HG03039 (cell line): ENCODE results near the gene ACOT4.
A peak's percentile ranks its signal among the peaks of the same experiment; 100 is the strongest.
"Not testable (repeated sequence)": the region's sequence is repeated elsewhere in the genome, so short reads cannot be mapped to it uniquely, and the experiment has no call there.

Experiments
- ATAC-seq: cut with Tn5 transposase; IDR thresholded peaks from one replicate; pipeline ENCODE4 v1.9.1; 2021; ENCODE audit warnings: mild to moderate bottlenecking, moderate library complexity; ENCODE audit not compliant: unreplicated experiment

ACOT4 gene

DNA sequence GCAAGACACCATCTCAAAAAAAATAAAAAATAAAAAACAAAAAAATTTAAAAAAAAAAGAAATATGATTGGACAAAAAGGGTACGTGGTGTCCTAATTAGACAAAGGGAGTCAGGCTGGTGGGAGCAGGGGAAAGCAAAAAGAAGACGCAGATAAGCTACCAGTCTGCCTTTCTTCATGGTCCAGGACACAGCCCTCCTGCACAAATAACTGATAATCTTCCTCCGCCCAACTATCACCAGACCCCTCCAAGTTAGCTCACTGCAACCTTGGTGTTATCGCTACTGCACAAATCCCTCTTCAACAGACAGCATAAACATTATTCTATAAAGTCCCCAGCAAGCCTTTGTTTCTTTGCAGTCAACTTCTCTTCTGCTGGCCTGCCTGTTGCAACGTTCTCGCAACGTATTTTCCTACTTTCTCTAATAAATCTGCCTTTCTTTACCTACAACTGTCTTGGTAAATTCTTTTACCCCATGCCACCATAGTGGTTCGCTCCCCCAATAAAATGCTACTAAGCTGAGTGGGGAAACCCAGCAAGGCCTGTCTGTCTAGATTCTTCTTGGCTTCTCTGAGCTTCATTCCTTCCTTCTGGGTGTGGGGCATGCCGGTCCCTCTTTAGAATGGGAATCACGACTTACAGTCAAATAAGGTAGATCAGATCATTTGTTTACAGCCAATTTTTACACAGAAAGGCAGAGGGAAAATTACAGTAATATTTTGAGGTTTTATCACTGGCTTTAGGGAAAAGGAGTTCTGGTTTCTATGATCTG, 38.5 kb downstream of the ACOT4 start:
- no peak for ATAC-seq

DNA sequence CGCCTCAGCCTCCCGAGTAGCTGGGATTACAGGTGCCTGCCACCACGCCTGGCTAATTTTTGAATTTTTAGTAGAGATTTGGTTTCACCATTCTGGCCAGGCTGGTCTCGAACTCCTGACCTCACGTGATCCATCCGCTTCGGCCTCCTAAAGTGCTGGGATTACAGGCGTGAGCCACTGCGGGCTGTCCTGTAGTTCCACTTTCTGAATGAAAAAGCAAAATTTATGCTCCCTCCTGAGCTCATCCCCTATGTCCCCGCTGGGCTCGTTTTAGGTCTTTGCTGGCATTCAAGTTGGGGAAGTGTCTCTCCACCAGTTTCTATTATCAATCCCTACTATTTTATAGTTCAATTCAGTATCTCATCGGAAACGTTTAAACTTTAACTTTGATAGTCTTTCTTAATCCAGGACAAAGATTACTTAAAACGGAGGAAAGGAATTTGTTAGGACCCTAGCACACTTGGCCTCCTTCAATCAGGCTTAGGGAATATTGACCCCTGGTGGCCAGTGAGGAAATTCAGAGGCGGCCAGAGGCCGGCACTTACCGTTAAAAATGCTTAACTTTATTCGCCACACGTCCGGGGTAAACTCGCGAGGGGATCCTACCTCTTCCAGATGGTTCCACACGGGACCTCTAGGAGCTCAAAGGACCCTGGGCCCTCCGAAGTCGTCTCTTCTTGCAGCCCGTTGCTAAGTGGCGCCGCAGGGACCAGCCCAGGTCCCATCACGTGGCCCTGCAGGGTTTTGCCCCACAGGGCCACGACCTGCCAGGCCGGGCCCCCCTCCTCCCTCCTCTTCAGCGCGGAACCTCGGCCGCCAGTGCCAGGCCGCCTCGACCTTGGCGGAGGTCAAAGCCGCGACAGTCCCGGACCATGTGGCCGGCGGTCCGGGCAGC, 41.7 kb downstream of the ACOT4 start:
- no peak for ATAC-seq

DNA sequence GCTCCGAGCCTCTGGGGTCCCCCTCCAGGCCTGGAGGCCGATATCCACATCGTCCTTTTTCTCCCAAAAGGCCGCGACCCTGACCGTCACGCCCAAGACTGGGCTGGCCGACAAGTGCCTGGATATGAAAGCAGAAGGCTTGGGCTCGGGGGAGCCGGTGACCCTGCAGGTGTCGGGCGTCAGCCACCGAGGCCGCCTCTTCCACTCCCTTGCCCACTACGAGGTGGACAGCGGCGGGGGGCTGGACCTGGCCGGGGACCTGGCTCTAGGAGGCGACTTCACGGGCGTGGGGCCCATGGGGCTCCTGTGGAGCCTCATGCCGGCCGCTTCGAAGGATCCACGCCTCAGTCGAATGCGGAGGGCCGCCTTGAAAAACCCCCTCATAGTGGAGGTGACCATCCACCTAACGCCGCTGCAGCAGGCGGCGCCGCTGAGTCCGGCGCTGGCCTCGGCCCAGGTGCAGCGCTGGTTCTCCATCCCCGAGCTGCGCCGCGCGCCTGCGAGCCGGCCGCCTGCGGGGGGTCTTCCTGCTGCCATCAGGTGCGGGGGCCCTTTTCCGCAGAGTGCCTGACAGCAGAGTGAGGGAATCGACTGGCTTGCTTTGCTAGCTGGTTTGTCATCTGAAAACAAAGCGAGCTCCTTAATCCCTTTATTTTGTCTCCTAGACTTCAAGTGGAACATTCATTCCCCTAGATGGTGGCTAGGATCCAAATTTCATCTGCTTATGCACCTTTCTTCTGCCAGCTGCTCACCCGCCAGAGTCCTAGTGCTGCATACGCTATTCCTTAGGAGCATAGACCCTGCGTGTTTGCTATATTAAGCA, 42.5 kb downstream of the ACOT4 start:
- no peak for ATAC-seq

DNA sequence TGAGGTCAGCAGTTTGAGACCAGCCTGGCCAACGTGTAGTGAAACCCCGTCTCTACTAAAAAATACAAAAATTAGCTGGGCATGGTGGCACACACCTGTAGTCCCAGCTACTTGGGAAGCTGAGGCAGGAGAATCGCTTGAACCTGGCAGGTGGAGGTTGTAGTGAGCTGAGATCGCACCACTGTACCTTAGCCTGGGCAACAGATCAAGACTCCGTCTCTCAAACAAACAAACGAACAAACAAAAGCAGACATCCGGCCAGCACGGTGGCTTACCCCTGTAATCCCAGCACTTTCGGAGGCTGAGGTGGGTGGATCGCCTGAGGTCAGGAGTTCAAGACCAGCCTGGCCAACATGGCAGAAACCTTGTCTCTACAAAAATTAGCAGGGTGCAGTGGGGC, 44.7 kb downstream of the ACOT4 start:
- not testable (repeated sequence) for ATAC-seq

DNA sequence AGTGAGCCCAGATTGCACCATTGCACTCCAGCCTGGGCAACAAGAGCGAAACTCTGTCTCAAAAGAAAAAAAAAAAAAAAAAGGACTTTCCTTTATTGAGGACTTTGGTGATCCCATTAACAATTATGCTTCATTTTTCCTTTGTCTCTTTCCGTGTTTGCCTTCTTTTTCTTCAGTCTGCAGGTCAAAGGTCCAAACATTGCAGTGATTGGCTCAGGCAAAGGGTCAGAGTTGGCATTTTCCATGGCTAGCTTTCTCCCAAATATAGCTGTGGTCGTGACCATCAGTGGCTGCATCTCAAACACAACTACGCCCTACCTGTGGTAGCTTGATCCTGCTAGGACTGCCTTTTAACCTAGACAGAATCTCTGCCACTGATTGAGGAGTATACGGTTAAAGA, 46.2 kb downstream of the ACOT4 start:
- no peak for ATAC-seq

- ATAC-seq = no peak
These were observed 49.2 kb downstream of the ACOT4 start for GRCh38 chr14:73640796-73641365.

GRCh38 chr14:73644531-73645247, 53.0 kb downstream of the ACOT4 start, which contains the start of gene DNAL1:
TSS of gene DNAL1 (plus strand) at chr14:73644986. CDS start at chr14:73645040, 54 bp downstream.
- ATAC-seq = peak; percentile 97

- no peak for ATAC-seq
These were observed 53.6 kb downstream of the ACOT4 start for GRCh38 chr14:73645248-73645610.
